NCI-H748 (cell line): ENCODE data around the gene IFI44.

ENCODE experiments used
- DNase-seq: peaks from one replicate; lab custom pipeline; 2025; ENCODE audit not compliant: unreplicated experiment; lab: John Stamatoyannopoulos, UW

Gene IFI44, protein sequence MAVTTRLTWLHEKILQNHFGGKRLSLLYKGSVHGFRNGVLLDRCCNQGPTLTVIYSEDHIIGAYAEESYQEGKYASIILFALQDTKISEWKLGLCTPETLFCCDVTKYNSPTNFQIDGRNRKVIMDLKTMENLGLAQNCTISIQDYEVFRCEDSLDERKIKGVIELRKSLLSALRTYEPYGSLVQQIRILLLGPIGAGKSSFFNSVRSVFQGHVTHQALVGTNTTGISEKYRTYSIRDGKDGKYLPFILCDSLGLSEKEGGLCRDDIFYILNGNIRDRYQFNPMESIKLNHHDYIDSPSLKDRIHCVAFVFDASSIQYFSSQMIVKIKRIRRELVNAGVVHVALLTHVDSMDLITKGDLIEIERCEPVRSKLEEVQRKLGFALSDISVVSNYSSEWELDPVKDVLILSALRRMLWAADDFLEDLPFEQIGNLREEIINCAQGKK

DNA sequence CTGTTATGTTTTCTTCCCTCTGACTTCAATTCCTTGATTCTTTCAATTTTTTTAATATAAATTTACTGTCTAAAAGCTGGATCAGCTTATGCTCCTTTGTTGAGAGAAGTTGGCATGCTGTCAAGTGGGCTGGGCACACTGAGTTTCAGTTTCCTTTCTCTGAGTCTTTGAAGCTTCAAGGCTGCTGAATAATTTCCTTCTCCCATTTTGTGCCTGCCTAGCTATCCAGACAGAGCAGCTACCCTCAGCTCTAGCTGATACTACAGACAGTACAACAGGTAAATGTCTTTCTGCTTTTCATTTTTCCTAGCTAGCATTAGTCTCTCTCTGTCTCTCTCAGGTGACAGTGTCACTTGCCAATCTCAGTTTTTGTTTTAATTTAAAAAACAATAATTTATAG, at the start of gene IFI44:
TSS of gene IFI44 (plus strand) at position 204 of the 400 bp plus-strand sequence. CDS start 365 bp downstream, outside the sequence.
- no peak for DNase-seq

DNA sequence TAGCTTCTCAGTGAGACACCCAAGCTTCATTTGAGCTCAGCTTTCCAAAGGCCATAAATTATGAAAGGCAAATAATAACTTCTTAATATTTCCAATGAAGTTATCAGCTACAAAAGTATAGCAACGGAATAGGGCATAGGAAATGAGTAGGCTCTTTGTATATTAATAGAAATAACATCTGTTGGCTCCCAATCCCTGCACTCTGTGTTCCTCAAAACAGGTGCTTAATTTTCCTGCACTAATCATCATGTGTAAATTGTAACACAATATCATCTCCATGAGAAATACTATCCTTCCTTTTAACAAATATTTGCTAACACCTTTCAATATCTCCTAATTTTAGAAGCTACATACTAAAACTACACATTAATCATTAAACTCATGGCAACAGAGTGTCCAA, 48.6 kb upstream of the IFI44 start:
- no peak for DNase-seq

DNA sequence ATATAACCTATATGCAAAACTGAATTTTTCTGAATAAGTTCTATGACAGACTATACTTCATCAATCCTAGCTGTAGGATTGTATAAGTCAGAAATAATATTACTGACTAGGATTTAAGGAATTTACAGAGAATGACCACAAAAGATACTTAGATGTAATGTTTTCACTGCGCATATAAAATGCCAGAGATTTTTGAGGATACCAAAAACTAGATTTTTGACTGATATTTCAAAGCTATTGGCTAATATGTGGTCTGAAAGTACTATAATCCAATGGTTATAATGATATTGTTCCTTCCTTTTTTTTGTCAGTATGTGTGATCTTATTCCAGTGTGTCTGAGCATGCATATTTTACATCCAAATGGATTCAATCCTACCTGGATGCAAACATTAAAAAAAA, 46.4 kb upstream of the IFI44 start:
- DNase-seq, result no peak

DNA sequence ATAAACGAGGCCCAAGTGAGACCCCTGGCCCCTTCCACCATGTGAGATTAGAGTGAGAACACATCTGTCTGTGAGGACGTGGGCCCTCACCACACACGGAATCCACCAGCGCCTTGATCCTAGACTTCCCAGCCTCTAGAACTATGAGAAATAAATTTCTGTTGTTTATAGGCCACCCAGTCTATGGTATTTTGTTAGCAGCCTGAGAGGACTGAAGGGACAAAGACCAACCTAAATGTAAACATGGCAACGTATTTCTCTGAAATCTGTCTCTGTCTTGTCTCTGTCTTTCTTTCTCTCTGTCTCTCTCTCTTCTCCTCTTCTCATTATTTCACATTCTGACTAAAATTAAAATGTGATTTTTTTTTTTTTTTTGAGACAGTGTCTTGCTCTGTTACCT, 45.0 kb upstream of the IFI44 start:
- DNase-seq, result no peak

DNA sequence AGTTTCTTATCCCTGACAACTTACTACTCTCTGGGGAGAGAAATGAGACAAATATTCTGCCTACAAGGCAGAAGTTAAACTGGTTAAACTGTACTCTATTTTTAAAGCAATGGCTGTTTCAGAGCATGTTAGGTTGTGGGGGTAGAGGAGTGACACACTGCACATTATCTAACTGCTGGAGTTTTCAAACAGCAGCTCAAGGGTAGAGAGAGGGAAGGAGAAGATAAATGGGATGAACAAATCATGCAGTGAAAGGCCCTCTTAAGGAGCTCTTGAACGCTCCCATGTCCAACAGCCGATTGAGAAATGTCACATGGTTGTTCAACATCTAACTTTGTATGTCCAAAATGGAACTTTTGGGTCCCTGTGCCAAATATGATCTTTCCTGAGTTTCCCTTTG, 43.4 kb upstream of the IFI44 start:
- no peak for DNase-seq

DNA sequence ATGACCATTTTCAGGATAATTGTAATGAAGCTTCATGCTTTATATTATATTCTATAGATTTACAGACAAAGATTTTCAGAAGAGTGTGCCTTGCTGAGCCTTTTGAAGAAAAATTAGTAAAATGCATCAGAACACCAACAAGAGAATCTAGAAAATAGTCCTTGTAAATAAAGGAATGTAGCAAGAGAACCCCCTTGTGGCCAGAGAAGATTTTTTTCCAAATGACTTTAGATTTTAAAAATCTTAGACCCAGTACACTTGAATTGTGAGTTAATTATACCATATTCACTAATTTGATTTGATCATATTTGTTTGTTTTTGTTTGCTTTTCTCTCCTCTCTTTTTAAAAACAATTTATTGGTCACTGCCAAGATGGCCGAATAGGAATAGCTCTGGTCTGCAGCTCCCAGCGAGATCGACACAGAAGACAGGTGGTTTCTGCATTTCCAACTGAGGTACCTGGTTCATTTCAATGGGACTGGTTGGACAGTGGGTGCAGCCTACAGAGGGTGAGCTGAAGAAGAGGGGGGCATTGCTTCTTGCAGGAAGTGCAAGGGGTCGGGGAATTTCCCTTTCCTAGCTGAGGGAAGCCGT, 42.2 kb upstream of the IFI44 start:
- DNase-seq, result no peak

DNA sequence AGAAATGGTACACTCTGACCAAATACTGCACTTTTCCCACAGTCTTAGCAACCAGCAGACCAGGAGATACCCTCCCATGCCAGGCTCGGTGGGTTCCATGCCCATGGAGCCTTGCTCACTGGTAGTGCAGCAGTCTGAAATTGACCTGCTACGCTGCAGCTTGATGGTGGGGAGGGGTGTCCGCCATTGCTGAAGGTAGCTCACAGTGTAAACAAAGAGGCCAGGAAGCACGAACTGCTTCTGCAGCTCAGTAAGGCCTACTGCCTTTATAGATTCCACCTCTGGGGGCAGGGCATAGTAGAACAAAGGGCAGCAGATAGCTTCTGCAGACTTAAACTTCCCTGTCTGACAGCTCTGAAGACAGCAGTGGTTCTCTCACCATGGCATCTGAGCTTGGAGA, 41.7 kb upstream of the IFI44 start:
- no peak for DNase-seq

DNA sequence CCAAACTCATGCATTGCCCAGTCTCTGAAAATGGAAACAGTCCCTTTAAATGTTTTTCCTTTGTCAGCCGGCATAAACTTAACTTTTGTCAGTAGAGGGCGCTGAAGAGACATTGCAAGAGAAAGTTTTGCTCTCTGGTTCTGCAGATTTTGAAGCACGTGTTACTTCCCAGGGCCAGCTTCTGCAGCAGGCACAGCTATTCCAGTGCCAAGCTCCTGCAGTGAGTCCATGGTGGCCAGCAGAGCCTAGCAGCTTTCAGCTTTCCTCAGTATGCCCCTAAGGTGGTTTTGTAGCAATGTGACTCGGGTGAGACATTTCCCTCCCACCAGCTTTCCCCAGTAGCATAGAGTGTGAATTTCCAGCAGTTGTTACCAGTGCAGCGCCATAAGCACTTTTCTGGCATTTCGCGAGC, 32.0 kb upstream of the IFI44 start:
- peak; percentile 78 for DNase-seq

DNA sequence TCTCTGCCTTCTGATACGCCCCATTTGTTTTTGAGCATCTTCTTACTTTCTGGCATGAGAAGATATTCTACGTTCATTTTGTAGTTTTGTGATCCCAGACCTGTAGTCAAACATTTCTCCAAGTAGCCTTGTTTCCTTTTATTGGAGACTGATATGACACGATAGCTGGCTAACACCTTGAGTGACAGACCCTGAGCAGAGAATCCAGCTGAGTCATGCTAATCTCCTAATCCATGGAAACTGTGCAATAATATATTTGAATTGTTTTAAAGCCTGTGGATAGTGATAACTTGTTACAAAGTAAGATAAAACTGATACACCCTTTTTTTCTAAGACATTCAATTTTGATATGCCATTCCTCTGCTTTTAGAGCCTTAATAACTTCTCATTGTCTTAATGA, 30.6 kb upstream of the IFI44 start:
- no peak for DNase-seq

DNA sequence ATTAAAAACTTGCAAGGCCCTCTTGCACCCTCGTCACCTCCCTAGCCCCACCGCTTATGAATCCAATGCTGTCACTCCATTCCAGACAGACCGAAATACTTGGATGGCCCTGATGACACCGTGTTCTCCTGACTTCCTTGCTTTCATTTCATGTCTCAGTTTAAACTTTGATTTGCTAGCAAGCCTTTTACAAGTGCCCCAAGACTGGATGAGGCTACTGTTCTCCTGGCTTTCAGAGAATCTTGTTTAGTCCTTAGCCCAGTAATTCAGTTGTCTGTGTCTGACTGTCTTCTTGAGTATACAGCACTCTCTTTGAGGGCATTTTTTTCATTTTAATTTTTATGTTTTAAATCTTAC, 30.2 kb upstream of the IFI44 start:
- DNase-seq, result no peak

DNA sequence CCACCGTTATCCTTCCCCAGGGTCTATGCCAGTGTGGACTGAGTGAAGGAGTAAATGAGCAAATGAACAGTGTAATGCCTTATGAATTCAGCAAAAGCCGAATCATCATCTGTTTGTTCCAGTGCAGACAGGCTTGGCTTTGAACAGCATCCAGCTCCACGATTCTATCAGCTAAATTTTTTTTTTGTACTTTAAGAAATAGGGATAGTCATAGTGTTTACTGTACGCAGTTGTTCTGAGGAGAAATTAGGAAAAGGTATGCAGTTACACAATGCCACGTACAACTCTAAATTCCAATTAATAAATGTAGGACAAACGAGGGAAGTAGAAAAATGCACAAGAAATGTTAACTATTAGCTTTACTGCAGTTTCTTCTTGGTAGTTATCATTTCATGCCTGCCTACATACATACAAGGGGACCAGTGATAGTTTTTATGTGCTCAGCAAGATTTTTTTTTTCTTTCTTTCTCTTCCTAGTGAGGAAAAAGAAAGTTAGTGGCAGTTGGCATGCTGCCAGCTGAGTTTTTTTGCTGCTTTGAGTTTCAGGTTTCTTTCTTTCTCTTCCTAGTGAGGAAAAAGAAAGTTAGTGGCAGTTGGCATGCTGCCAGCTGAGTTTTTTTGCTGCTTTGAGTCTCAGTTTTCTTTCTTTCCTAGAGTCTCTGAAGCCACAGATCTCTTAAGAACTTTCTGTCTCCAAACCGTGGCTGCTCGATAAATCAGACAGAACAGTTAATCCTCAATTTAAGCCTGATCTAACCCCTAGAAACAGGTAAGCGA, 29.6 kb upstream of the IFI44 start, which contains the start of gene IFI44L:
TSS of gene IFI44L (plus strand) at position 646 of the 777 bp plus-strand sequence. CDS start 7,468 bp downstream, outside the sequence.
- DNase-seq, result no peak

DNA sequence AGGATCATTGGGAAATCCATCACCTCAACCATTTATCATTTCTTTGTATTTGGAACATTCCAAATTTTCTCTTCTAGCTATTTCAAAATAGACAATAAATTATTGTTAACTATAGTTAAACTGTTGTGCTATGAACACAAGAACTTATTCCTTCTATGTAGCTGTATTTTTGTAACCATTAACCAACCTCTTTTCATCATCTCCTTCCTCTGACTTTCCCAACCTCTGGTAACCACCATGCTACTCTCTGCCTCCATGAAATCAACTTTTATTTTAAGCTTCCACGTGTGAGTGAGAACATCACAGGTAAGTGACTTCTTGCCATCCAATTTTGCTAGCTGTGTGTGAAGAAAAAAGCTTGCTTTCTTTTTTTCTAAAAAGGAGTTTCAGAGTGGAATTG, 29.0 kb upstream of the IFI44 start:
- no peak for DNase-seq

DNA sequence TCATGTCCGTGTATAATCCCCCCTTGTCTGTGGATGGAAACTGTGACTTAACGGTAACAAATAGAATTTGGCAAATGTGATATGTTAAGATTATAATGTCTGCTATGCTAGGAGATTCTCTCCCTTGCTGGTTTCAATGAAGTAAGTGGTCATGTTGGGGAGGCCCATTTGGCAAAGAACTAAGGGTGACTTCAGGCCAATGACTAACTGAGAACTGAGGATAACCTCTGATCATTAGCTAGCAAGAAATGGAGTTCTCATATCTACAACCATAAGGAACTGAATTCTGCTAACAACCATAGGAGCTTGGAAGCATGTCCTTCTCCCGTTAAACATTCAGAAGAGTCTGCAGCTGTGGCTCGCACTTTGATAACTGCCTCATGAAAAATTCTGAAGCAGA, 27.1 kb upstream of the IFI44 start:
- DNase-seq, result no peak

DNA sequence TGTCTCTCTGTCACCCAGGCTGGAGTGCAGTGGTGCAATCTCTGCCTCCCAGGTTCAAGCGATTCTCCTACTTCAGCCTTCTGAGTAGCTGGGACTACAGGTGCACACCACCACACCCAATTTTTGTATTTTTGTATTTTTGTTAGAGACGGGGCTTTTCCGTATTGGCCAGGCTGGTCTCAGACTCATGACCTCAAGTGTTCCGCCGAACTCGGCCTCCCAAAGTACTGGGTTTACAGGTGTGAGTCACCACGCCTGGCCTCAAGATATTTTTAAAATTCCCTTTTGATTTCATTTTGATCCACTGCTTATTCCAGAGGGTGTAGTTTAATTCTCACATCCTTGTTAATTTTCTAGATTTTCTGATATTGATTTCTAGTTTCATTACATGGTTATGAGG, 25.6 kb upstream of the IFI44 start:
- no peak for DNase-seq

DNA sequence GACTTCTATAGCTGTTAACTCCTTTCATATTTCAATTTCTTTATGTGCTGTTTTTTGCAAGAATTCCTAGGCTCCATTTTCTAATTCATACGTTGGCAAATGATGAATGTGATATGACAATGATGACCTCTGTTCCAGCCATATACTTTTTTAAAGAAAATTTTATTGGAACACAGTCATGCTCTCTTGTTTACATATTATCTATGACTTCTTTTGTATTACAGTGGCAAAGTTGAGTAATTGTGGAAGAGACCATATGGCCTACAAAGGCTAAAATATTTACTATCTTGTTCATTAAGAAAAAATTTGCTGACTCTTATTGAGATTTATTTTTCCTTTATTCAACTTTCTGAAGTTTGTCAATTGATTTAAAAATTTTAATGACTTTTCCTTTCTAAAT, 22.3 kb upstream of the IFI44 start:
- no peak for DNase-seq

DNA sequence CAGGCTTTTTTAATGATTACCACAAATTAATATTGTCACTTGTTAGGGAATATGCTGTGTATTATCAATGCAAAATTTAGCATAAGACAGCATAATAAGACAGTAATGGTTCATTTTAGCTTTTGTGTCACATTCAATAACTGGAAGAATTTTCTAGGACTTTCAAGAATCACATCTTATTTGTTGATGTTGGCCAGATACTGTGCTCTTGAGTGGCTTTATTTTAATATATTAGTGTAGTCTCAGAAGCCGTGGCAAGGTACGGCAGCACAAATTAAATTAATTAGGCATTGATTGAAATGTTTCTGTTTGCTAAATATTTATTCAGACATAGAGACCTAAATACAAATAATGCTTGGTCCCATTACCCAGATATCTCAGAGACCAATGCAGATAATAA, 19.0 kb upstream of the IFI44 start:
- DNase-seq, result no peak

DNA sequence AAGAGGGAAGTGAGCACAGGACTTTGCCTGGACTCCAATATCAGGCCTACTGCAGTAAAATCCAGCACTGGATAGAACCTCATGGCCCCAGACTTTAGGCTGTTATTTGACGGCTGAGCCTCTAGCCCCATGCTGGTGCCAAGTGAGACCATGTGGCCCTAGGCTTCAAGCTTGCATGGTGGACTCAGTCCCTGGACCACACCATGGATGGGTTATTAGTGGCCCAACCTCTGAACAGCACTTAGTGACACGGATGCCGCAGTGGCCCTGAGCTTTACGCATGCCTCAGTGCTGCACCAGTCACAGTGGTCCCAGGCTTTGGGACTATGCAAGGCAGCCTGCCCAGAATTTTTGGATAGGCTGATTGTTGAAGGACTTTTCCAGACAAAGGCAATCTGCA, 16.4 kb upstream of the IFI44 start:
- no peak for DNase-seq

DNA sequence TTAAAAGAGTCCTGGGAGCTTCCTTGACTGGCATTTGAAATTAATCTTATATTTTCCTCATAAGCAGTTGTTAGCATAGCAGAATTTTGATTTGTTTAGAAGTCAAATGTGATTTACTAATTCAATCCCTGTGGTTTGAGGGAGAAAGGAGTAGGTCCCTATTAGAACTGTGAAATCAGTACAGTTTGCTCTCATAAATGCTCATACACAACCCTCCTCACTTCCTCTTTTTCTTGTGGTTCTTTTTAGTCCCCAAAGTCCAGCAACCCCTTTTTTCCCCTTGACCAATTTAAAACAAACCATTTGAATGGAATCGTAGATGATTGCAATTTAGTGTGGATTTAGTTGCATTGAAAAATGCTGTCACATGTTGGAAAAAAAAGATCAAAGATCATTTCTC, 9.2 kb upstream of the IFI44 start:
- no peak for DNase-seq

DNA sequence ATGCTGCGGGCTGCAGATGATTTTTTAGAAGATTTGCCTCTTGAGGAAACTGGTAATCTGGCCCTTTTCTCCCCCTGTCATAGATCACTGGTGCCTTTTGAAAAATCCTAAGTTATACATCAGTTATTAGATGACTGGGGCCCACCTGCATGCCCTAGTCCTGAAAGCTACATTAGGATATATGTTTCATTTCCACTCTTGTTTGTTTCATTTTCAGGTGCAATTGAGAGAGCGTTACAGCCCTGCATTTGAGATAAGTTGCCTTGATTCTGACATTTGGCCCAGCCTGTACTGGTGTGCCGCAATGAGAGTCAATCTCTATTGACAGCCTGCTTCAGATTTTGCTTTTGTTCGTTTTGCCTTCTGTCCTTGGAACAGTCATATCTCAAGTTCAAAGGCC, 8.1 kb upstream of the IFI44 start:
- DNase-seq, result no peak

DNA sequence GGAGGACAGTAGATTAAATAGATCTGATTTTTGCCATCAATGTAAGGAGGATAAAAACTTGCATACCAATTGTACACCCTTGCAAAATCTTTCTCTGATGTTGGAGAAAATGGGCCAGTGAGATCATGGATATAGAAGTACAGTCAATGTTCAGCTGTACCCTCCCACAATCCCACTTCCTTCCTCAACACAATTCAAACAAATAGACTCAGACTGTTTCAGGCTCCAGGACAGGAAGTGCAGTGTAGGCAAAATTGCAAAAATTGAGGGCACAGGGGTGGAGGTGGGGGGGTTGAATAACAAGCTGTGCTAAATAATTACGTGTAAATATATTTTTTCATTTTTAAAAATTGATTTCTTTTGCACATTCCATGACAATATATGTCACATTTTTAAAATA, 3.9 kb upstream of the IFI44 start:
- no peak for DNase-seq

DNA sequence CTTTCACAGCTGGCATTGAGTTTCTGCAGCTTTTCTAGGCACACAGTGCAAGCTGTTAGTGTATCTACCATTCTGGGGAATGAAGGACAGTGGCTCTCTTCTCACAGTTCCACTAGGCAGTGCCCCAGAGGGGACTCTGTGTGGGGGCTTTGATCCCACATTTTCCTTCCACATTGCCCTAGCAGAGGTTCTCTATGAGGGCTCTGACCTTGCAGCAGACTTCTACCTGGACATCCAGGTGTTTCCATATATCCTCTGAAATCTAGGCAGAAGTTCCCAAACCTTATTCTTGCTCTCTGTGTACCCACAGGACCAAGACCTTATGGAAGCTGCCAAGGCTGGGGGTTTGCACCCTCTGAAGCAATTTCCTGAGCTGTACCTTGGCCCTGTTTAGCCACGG, 2.4 kb upstream of the IFI44 start:
- DNase-seq, result no peak

DNA sequence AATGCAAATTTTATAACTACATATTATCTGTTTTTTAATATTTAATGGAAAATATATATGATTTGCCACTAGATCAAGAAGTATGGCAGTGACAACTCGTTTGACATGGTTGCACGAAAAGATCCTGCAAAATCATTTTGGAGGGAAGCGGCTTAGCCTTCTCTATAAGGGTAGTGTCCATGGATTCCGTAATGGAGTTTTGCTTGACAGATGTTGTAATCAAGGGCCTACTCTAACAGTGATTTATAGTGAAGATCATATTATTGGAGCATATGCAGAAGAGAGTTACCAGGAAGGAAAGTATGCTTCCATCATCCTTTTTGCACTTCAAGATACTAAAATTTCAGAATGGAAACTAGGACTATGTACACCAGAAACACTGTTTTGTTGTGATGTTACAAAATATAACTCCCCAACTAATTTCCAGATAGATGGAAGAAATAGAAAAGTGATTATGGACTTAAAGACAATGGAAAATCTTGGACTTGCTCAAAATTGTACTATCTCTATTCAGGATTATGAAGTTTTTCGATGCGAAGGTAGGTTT, 556 bp downstream of the IFI44 start:
- DNase-seq, result no peak
